ENCODE results near the gene MYO9B.

DNA sequence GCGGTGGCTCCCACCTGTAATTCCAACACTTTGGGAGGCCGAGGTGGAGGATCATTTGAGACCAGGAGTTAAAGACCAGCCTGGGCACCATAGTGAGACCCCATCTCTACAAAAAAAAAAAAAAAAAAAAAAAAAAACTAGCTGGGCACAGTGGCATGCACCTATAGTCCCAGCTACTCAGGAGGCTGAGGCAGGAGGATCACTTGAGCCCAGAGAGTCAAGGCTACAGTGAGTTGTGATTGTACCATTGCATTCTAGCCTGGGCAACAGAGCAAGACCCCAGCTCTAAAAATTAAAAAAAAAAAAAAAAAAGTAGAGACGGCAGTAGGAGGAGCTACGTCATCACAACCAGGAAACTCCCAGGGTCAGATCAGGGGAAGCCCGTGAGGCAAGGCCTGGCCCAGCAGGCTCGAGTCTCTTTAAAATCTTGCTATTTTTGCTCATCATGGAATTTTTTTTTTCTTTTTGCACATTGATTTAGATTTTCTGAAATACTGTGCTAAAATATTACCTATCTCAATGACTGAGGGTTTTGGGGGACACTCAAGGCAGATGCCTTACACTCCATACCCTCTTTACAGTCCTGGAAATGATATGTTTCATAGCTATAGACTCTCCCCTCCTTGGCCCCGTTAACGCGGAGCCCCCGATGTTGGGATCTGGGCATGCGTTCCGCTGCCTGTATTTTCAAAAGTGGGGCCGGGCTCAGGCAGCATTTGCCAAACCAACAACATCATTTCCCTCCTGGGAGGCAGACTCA lies 95.1 kb downstream of the MYO9B start:
- TF ChIP-seq, protein P1, sequence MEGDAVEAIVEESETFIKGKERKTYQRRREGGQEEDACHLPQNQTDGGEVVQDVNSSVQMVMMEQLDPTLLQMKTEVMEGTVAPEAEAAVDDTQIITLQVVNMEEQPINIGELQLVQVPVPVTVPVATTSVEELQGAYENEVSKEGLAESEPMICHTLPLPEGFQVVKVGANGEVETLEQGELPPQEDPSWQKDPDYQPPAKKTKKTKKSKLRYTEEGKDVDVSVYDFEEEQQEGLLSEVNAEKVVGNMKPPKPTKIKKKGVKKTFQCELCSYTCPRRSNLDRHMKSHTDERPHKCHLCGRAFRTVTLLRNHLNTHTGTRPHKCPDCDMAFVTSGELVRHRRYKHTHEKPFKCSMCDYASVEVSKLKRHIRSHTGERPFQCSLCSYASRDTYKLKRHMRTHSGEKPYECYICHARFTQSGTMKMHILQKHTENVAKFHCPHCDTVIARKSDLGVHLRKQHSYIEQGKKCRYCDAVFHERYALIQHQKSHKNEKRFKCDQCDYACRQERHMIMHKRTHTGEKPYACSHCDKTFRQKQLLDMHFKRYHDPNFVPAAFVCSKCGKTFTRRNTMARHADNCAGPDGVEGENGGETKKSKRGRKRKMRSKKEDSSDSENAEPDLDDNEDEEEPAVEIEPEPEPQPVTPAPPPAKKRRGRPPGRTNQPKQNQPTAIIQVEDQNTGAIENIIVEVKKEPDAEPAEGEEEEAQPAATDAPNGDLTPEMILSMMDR (IDR thresholded peaks at IDR 0.05 in 2 of 3, conservative IDR thresholded peaks at IDR 0.05 in 1 of 3; ENCODE audit: borderline replicate concordance in 1 of 3, insufficient read depth in 1 of 3, low read depth in 2 of 3, low read length in 2 of 3): no peak
- TF ChIP-seq EZH2 (IDR thresholded peaks at IDR 0.05) (no peak), YY1 (IDR thresholded peaks at IDR 0.05; ENCODE audit: extremely low read depth, insufficient replicate concordance, low read depth, low read length) (no peak), CEBPB (IDR thresholded peaks at IDR 0.05; ENCODE audit: low read depth) (no peak)
- TF ChIP-seq, protein P2, sequence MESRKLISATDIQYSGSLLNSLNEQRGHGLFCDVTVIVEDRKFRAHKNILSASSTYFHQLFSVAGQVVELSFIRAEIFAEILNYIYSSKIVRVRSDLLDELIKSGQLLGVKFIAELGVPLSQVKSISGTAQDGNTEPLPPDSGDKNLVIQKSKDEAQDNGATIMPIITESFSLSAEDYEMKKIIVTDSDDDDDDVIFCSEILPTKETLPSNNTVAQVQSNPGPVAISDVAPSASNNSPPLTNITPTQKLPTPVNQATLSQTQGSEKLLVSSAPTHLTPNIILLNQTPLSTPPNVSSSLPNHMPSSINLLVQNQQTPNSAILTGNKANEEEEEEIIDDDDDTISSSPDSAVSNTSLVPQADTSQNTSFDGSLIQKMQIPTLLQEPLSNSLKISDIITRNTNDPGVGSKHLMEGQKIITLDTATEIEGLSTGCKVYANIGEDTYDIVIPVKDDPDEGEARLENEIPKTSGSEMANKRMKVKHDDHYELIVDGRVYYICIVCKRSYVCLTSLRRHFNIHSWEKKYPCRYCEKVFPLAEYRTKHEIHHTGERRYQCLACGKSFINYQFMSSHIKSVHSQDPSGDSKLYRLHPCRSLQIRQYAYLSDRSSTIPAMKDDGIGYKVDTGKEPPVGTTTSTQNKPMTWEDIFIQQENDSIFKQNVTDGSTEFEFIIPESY (IDR thresholded peaks at IDR 0.05; ENCODE audit: extremely low read depth, insufficient replicate concordance, low read length): no peak
- TF ChIP-seq, protein P3, sequence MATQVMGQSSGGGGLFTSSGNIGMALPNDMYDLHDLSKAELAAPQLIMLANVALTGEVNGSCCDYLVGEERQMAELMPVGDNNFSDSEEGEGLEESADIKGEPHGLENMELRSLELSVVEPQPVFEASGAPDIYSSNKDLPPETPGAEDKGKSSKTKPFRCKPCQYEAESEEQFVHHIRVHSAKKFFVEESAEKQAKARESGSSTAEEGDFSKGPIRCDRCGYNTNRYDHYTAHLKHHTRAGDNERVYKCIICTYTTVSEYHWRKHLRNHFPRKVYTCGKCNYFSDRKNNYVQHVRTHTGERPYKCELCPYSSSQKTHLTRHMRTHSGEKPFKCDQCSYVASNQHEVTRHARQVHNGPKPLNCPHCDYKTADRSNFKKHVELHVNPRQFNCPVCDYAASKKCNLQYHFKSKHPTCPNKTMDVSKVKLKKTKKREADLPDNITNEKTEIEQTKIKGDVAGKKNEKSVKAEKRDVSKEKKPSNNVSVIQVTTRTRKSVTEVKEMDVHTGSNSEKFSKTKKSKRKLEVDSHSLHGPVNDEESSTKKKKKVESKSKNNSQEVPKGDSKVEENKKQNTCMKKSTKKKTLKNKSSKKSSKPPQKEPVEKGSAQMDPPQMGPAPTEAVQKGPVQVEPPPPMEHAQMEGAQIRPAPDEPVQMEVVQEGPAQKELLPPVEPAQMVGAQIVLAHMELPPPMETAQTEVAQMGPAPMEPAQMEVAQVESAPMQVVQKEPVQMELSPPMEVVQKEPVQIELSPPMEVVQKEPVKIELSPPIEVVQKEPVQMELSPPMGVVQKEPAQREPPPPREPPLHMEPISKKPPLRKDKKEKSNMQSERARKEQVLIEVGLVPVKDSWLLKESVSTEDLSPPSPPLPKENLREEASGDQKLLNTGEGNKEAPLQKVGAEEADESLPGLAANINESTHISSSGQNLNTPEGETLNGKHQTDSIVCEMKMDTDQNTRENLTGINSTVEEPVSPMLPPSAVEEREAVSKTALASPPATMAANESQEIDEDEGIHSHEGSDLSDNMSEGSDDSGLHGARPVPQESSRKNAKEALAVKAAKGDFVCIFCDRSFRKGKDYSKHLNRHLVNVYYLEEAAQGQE (IDR thresholded peaks at IDR 0.05; ENCODE audit: low read depth): no peak

Measured in HCT116 (cell line).